Activated naive CD4-positive, alpha-beta T cell treated with anti-CD3 and anti-CD28 coated beads, Interleukin-2, amount 50 U/mL, for 24 hours (primary cell): ENCODE measurements around the gene ST3GAL2.

Experiments
- H3K27ac Mint-ChIP-seq: one replicate; pipeline ENCODE4 v1.8.0; 2021; ENCODE audit warnings: mild to moderate bottlenecking, mixed read lengths
- H3K27me3 Mint-ChIP-seq: one replicate; pipeline ENCODE4 v1.8.0; 2021; ENCODE audit warnings: mixed read lengths
- H3K36me3 Mint-ChIP-seq: one replicate; pipeline ENCODE4 v1.8.0; 2021; ENCODE audit warnings: mixed read lengths
- H3K4me1 Mint-ChIP-seq: one replicate; pipeline ENCODE4 v1.8.0; 2021; ENCODE audit warnings: mixed read lengths
- H3K4me3 Mint-ChIP-seq: one replicate; pipeline ENCODE4 v1.8.0; 2021; ENCODE audit warnings: mild to moderate bottlenecking, mixed read lengths
- H3K9me3 Mint-ChIP-seq: one replicate; pipeline ENCODE4 v1.8.0; 2021; ENCODE audit warnings: mixed read lengths

Gene ST3GAL2

DNA sequence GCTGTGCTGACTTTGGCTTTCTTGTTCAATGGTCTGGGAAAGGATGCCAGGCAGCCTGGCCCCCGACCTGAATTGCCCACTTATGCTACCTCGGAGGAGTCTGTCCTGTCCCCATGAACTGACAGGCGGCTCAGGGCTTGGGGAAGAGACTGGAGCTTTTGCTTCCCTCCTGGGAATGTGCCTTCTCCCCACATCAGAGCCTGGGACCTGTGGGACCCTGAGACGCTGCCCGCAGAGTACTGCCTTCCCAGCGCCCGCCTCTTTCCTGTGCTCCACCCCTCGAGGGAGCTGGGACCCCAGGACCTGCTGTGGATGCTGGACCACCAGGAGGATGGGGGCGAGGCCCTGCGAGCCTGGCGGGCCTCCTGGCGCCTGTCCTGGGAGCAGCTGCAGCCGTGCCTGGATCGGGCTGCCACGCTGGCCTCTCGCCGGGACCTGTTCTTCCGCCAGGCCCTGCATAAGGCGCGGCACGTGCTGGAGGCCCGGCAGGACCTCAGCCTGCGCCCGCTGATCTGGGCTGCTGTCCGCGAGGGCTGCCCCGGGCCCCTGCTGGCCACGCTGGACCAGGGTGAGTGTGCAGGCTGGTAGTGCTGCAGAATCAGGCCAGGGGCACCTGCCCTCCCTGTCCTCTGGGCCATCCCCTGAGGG, 34.0 kb upstream of the ST3GAL2 start:
- H3K4me1 Mint-ChIP-seq: peaks cover 5% of the 10 kb centered on the region
- H3K27ac Mint-ChIP-seq: no peak overlapping the region
- no peak overlapping the region for H3K4me3 Mint-ChIP-seq
- H3K36me3 Mint-ChIP-seq: peaks cover 2% of the 10 kb centered on the region
- no peaks in the 10 kb centered on the region for H3K27me3 Mint-ChIP-seq
- no peaks in the 10 kb centered on the region for H3K9me3 Mint-ChIP-seq

DNA sequence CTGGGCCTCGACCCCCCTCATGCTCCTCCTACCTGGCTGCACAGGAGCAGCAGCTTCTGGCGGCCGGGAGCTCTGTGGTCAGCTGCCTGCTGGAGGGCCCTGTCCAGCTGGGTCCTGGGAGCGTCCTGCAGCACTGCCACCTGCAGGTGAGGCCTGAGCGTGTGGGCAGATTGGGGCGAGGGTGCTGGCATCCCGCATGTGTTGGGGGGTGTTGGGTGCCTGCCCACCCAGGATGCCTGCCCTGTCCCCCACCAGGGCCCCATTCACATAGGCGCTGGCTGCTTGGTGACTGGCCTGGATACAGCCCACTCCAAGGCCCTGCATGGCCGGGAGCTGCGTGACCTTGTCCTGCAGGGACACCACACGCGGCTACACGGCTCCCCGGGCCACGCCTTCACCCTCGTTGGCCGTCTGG, 32.0 kb upstream of the ST3GAL2 start:
- Mint-ChIP-seq H3K27ac (no peak overlapping the region), H3K4me1 (no peaks in the 10 kb centered on the region), H3K4me3 (no peak overlapping the region), H3K9me3 (no peaks in the 10 kb centered on the region), H3K27me3 (no peaks in the 10 kb centered on the region), H3K36me3 (peaks cover 2% of the 10 kb centered on the region)

DNA sequence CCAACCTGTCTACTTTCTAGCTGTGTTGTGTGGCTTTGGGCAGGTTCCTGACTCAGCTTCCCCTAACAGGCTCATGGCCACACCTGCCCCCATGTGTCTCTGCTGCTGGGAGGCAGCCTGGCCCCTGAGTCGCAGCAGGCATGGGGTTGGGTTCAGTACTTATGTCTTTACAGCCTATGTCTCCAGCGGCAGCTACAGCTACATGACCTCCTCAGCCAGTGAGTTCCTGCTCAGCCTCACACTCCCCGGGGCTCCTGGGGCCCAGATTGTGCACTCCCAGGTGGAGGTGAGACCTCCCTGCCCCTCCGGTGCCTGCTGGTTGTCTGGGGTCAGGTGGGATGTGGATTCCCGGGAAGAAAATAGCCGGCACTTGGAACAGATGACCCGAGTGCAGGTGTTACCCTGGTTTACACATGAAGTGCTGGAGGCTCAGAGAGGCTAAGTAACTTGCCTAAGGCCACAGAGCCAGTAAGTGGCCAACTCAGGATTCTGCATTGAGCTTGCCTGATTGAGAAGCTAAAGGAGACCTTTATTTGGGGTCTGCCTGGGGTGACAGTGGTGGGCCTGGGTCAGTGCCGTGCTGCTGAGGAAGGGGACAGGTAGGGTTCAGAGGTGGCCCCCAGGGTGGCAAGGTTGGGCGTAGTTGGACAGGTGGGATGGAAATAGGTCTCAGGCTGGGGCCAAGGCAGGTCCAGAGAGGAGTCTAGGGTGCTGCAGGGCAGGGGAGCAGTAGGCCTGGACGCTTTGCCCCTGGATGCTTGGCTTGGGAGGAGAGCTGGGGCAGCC, 31.4 kb upstream of the ST3GAL2 start:
- Mint-ChIP-seq H3K36me3 (peaks cover 2% of the 10 kb centered on the region), H3K4me1 (no peaks in the 10 kb centered on the region), H3K27me3 (no peaks in the 10 kb centered on the region), H3K4me3 (no peak overlapping the region), H3K9me3 (no peaks in the 10 kb centered on the region), H3K27ac (no peak overlapping the region)

DNA sequence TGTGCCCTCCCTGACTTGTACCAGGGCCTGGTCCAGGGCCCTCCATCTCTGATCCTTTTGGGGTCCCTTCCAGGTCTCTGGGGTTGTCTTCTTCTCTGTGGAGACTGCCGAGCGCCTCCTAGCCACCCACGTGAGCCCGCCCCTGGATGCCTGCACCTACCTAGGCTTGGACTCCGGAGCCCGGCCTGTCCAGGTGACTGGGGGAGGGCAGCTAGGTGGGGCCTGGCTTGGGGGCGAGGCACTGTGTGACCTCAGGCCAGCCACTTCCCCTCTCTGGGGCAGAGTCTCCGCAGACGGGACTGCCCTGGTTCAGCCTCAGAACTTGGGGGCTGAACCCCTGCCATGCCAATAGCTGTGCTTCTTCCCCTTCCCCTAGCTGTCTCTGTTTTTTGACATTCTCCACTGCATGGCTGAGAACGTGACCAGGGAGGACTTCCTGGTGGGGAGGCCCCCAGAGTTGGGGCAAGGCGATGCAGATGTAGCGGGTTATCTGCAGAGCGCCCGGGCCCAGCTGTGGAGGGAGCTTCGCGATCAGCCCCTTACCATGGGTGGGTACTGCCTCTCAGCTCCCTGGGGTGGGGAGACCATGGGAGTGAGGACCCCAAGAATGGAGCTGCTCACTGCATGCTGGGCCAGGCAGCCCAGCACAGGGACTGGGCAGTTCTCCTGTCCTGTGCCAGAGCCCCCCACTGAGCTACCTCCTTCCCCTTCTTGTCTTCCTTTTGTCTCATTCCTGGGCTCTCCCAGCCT, 30.1 kb upstream of the ST3GAL2 start:
- no peaks in the 10 kb centered on the region for H3K9me3 Mint-ChIP-seq
- no peaks in the 10 kb centered on the region for H3K27me3 Mint-ChIP-seq
- no peaks in the 10 kb centered on the region for H3K4me1 Mint-ChIP-seq
- H3K36me3 Mint-ChIP-seq: peaks cover 2% of the 10 kb centered on the region
- H3K4me3 Mint-ChIP-seq: no peak overlapping the region
- no peak overlapping the region for H3K27ac Mint-ChIP-seq

DNA sequence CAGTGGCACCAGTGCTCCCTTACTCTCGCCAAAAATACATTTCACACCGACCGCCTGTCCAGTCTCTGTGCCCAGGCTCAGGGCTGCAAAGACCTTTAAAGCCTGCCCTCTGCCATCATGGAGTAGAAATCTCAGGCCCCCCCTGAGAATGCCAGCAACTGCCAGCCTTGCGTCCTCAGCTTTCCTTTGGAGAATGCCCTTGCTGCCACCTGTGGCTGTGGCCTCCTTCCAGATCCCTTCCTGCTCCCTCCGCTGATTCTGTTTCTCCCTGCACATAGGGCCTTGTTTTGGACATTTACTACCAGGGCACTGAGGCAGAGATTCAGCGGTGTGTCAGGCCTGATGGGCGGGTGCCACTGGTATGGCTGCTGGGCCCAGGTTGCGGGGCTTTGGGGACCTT, 28.7 kb upstream of the ST3GAL2 start:
- Mint-ChIP-seq H3K27me3 (no peaks in the 10 kb centered on the region), H3K27ac (no peak overlapping the region), H3K36me3 (no peaks in the 10 kb centered on the region), H3K9me3 (no peaks in the 10 kb centered on the region), H3K4me3 (no peak overlapping the region), H3K4me1 (no peaks in the 10 kb centered on the region)

DNA sequence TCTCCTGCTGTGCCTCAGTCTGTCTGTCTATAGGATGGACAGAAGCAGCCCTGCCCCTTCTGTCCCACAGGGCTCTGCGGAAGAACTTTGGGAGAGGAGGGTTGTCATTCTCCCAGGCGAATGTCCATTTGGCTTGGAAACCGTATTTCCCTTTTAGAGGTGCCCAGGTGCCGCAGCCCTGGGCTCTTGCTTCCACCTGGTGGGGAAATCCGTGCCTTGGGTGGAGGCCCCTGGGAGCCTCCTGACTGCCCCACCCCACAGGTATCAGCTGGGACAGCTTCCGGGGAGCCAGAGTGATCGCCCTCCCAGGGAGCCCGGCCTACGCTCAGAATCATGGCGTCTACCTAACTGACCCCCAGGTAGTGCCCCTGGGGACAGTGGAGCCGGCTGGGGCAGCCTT, 28.2 kb upstream of the ST3GAL2 start:
- no peaks in the 10 kb centered on the region for H3K27me3 Mint-ChIP-seq
- no peaks in the 10 kb centered on the region for H3K4me1 Mint-ChIP-seq
- no peaks in the 10 kb centered on the region for H3K9me3 Mint-ChIP-seq
- H3K27ac Mint-ChIP-seq: no peak overlapping the region
- H3K4me3 Mint-ChIP-seq: no peak overlapping the region
- H3K36me3 Mint-ChIP-seq: no peaks in the 10 kb centered on the region

DNA sequence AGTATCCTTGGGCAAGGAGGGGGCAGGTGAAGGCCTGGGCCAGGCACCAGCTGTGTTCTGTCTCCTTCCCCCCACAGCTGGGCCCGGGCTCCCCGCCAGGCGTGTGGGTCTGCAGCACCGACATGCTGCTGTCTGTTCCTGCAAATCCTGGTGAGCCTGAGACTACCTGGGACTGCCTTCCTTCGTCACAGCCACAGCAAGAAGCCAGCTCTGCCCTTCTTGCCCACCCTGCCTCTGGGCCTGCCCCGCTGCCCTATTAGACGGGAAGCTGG, 27.8 kb upstream of the ST3GAL2 start:
- Mint-ChIP-seq H3K27ac (no peak overlapping the region), H3K36me3 (no peaks in the 10 kb centered on the region), H3K4me1 (no peaks in the 10 kb centered on the region), H3K9me3 (no peaks in the 10 kb centered on the region), H3K27me3 (no peaks in the 10 kb centered on the region), H3K4me3 (no peak overlapping the region)

DNA sequence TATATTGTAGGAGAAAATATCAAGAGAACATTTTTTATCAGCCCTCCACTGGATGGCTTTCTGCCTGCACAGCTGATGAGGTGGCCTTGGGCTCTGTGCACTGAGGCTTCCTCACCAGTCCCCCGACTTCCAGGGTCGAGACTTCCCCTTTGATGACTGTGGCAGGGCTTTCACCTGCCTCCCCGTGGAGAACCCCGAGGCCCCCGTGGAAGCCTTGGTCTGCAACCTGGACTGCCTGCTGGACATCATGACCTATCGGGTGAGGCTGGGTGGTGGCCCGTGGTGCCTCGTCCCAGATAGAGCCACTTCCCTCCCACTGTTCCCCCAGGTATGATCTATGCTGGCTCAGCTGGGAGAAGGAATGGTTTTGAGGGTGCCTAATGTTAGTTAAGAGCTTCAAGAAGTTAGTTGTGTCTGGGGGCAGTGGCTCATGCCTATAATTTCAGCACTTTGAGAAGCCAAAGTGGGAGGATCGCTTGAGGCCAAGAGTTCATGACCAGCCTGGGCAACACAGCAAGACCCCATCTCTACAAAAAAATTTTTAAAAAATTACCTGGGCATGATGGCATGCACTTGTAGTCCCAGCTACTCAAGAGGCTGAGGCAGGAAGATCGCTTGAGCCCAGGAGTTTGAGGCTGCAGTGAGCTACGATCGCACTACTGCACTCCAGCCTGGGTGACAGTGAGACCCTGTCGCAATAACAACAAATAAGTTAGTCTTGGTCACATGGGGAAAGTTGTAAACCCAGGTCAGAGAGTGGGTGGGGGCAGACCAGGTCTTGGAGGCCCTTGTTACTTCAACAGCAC, 27.3 kb upstream of the ST3GAL2 start:
- Mint-ChIP-seq H3K27ac (no peak overlapping the region), H3K4me3 (no peak overlapping the region), H3K36me3 (no peaks in the 10 kb centered on the region), H3K27me3 (no peaks in the 10 kb centered on the region), H3K9me3 (no peaks in the 10 kb centered on the region), H3K4me1 (no peaks in the 10 kb centered on the region)

DNA sequence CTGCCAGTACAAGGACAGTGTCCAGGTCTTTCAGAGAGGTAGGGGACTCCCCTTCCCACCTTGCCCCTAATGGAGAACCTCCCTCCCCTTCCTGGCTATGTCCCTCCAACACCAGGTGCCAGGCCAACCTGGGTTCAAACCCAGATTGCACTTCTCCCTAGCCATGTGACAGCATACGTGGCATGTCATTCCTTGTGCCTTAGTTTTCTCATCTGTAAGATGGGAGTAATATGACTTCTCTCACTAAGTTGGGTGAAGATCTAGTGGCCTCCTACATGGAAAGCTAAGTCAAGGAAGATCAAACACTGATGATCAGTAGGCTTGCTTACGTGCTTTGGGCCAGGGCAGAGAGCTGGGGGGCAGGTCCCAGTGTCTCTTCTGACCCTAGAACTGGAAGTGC, 24.3 kb upstream of the ST3GAL2 start:
- H3K27me3 Mint-ChIP-seq: no peaks in the 10 kb centered on the region
- no peak overlapping the region for H3K27ac Mint-ChIP-seq
- no peak overlapping the region for H3K4me3 Mint-ChIP-seq
- H3K36me3 Mint-ChIP-seq: no peaks in the 10 kb centered on the region
- H3K4me1 Mint-ChIP-seq: no peaks in the 10 kb centered on the region
- no peaks in the 10 kb centered on the region for H3K9me3 Mint-ChIP-seq

DNA sequence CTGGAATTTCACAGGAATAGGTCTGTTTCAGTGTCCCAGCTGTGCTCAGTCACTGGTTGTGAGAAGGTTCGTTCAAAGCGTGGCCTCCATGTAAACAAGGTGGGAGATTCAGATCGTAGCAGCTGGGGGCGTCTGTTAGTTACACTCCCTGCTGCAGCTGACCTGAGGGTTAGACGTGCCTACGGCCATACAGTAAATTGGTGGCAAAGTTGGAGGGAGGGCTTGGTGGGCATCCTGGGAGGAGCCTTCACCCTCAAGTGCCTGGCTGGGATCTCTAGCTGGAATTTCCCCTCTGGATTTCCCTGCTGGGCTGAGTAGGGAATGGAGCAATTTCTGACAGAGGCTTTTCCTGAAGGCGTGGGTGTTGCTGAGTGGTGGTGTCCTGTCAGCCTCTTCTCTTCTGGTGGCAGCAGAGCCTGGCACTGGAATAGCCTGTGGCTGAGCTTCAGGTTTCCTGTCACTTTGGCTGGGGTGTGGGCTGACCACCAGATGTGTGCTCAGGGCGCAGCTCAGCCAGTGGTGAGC, 21.9 kb upstream of the ST3GAL2 start:
- H3K4me1 Mint-ChIP-seq: peaks cover 8% of the 10 kb centered on the region
- H3K27me3 Mint-ChIP-seq: no peaks in the 10 kb centered on the region
- H3K27ac Mint-ChIP-seq: no peak overlapping the region
- no peaks in the 10 kb centered on the region for H3K9me3 Mint-ChIP-seq
- H3K4me3 Mint-ChIP-seq: no peak overlapping the region
- no peaks in the 10 kb centered on the region for H3K36me3 Mint-ChIP-seq

DNA sequence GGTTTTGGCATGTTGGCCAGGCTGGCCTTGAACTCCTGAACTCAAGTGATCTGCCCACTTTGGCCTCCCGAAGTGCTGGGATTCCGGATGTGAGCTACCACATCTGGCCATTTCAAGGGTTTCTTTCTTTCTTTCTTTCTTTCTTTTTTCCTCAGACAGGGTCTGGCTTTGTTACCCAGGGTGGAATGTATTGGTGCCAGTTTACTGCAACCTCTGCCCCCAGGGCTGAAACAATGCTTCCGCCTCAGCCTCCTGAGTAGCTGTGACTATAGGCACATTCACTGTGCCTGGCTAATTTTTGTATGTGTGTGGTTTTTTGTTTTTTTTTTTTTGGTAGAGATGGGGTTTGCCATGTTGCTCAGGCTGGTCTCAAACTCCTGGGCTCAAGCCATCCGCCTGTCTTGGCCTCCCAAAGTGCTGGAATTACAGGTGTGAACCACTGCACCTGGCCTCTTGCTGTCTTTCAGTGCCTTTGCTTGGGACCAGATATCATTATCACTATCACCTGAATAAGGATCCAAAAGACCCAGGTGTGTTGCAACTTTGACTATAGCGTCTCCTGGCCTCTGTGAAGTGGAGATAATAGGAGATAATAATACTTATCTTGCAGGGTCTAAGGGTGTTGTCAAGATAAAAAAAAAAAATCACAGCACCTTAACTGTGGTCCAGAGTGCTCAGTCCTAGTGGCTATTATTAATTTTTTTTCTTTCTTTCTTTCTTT, 18.7 kb upstream of the ST3GAL2 start:
- Mint-ChIP-seq H3K36me3 (no peaks in the 10 kb centered on the region), H3K4me3 (peak overlapping the region; percentile 11), H3K27me3 (no peaks in the 10 kb centered on the region), H3K4me1 (peaks cover 20% of the 10 kb centered on the region), H3K9me3 (no peaks in the 10 kb centered on the region), H3K27ac (no peak overlapping the region)

DNA sequence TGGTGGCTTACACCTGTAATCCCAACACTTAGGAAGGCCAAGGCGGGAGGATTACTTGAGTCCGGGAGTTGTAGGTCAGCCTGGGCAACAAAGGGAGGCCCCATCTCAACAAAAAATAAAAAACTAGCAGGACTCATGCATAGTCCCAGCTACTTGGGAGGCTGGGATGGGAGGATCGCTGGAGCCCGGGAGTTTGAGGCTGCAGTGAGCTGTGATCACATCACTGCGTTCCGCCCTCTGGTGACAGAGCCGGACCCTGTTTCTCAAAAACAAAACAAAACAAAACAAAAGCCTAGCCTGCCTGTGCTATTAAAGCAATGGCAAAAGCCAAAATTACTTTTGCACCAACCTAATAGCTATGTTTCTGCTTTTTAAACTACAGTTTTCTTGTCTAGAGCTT, 17.0 kb upstream of the ST3GAL2 start:
- peaks cover 20% of the 10 kb centered on the region for H3K4me1 Mint-ChIP-seq
- no peaks in the 10 kb centered on the region for H3K9me3 Mint-ChIP-seq
- peak overlapping the region; percentile 94 for H3K4me3 Mint-ChIP-seq
- no peak overlapping the region for H3K27ac Mint-ChIP-seq
- H3K36me3 Mint-ChIP-seq: no peaks in the 10 kb centered on the region
- H3K27me3 Mint-ChIP-seq: no peaks in the 10 kb centered on the region

DNA sequence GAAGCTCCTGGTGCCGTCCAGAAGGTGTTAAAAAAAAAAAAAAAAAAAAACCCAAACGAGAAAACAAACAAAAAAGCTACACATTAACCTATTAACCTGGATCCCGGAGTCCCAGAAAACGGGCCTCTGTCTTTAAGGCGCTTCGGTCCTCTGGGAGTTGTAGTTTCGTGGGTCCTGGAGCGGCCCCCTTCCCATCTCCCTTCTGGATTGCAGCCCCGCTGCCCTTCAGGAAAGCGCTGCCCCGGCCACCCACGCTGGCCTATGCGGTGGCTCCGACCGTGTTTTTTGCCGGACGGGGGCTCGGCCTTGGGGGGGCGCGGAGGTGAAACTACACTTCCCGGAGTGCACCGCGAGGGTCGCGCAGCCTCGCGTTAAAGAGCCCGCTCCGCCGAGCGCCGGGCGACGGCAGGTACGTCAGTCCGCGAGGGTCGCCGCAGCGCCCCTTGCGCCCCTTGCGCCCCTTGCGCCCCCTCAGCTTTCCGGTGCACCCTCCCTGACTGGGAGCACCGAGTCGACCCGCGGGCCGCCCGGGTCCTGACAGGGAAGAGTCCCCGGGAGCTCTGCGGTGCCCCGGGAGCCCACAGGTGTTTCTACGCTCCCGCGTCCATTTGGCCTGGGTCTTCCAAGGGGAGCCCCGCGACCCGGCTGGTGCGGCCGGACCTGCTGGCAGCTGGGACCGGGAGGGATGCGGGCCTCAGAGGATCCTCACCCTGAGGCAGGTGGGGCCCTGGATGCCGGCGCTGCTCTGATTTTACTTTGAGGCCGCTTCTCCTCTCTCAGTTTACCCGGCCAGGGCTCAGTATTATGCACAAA, 15.5 kb upstream of the ST3GAL2 start, which contains the start of gene FCSK:
Gene FCSK, plus strand, starts transcription at position 374 of the 813 bp plus-strand sequence. CDS start 8,596 bp downstream, outside the sequence.
- Mint-ChIP-seq H3K9me3 (no peaks in the 10 kb centered on the region), H3K27ac (peak within 1 kb of the TSS; percentile 90), H3K36me3 (no peaks in the 10 kb centered on the region), H3K4me3 (peak within 1 kb of the TSS; percentile 94), H3K4me1 (peaks cover 25% of the 10 kb centered on the region), H3K27me3 (no peaks in the 10 kb centered on the region)

DNA sequence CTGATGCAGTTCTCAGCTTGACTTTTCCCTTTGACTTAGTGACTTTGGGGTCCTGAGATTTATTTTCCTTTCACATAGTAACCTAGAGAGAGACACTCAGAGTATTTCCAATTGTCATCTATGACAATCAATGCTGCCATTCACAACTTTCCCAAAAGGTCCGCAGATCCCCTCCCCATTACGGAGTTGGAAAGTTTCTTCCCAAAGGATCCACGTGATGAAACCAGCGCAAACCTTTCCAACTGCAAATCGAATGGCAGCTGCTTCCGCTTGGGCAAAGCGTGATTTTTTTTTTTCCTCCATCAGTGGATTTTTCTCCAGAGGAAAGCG, 15.0 kb upstream of the ST3GAL2 start:
- Mint-ChIP-seq H3K27ac (peak overlapping the region; percentile 90), H3K36me3 (no peaks in the 10 kb centered on the region), H3K4me1 (peaks cover 25% of the 10 kb centered on the region), H3K9me3 (no peaks in the 10 kb centered on the region), H3K4me3 (peak overlapping the region; percentile 94), H3K27me3 (no peaks in the 10 kb centered on the region)
